ENCODE data around the gene RASGEF1C. TPM values are rescaled to one million over a fixed set of nuclear protein-coding genes. Genes with fewer than 3 reads are reported as not detected.

The RASGEF1C gene
- total and polyA plus RNA-seq, 10 of the 15 experiments (the other 5 are each of a cell fraction or from before 2014, with no cell fraction given) = not detected

GRCh38 chr5:180135128-180135955 is 73.7 kb downstream of the RASGEF1C start:
- BruUV-seq (replicated peaks) = no TSS peak
- ChIA-PET RAD21 (ENCODE audit: unreplicated experiment) (no interaction called here), POLR2A (no interaction called here), SMC1A (ENCODE audit: uncharacterized antibody, unreplicated experiment) (no interaction called here), CTCF (no interaction called here)
- H3K36me3 ChIP-seq (ENCODE audit: control insufficient read depth in 2 of 2, insufficient read depth in 2 of 2, low read length in 1 of 2) = no peaks in the 10 kb centered on the region
- FAIRE-seq (no peak), DNase-seq (ENCODE audit: low read depth, low spot score) (no peak), ATAC-seq (no peak)
- no peaks in the 10 kb centered on the region for H4K20me1 ChIP-seq (ENCODE audit: control insufficient read depth, insufficient read depth)
- H3K4me2 ChIP-seq (ENCODE audit: control insufficient read depth, insufficient read depth) = no peak overlapping the region
- in situ Hi-C loops (cut with MboI) = no loop called here
- TF ChIP-seq EED (IDR thresholded peaks at IDR 0.05; ENCODE audit: low read depth) = no peak
- no peak for TF ChIP-seq SP1 (IDR thresholded peaks at IDR 0.05; ENCODE audit: low read depth, low read length)
- no peak for TF ChIP-seq ZBED1 (IDR thresholded peaks at IDR 0.05; ENCODE audit: borderline replicate concordance)
- TF ChIP-seq NFYA (IDR thresholded peaks at IDR 0.05; ENCODE audit: borderline replicate concordance, low read depth, low read length) = no peak
- no peak for TF ChIP-seq CHD1 (IDR thresholded peaks at IDR 0.05; ENCODE audit: low read depth, low read length)
- no peak for TF ChIP-seq MXI1 (IDR thresholded peaks at IDR 0.05; ENCODE audit: low read depth, low read length)
- WGBS (ENCODE audit: insufficient coverage, insufficient replicate concordance, low lambda C conversion rate, missing lambda C conversion rate) = 8% methylated on average over 13 of the region's 13 CpGs
- no peak overlapping the region for H2AFZ ChIP-seq (ENCODE audit: control insufficient read depth, low read depth, low read length)
- no peaks in the 10 kb centered on the region; the same call in 2 of the 3 replicates for H3K9me3 ChIP-seq (replicated peaks; ENCODE audit: control insufficient read depth, insufficient read depth, low read length)
- no peak overlapping the region for H3K4me3 ChIP-seq
- intact Hi-C loops (cut with micrococcal nuclease; ENCODE audit: unreplicated experiment) = no loop called here
- H3K79me2 ChIP-seq (ENCODE audit: control insufficient read depth, insufficient read depth, low read length) = no peaks in the 10 kb centered on the region
- no peaks in the 10 kb centered on the region; a peak in 1 of 4 replicates for H3K27me3 ChIP-seq (replicated peaks in 1 of 2; ENCODE audit: control insufficient read depth in 2 of 2, insufficient read depth in 2 of 2, low read length in 1 of 2)
- H3K9ac ChIP-seq (ENCODE audit: control insufficient read depth, insufficient read depth, low read length) = no peak overlapping the region
- no peak overlapping the region for H3K27ac ChIP-seq (ENCODE audit: control insufficient read depth, insufficient read depth)
- H3K4me1 ChIP-seq (ENCODE audit: control insufficient read depth, insufficient read depth, low read length) = no peaks in the 10 kb centered on the region

GRCh38 chr5:180133971-180134508 is 75.0 kb downstream of the RASGEF1C start:
- ChIA-PET POLR2A (no interaction called here), RAD21 (ENCODE audit: unreplicated experiment) (no interaction called here), SMC1A (ENCODE audit: uncharacterized antibody, unreplicated experiment) (no interaction called here), CTCF (no interaction called here)
- Histone ChIP-seq H3K27me3 (replicated peaks in 1 of 2; ENCODE audit: control insufficient read depth in 2 of 2, insufficient read depth in 2 of 2, low read length in 1 of 2) (no peaks in the 10 kb centered on the region; a peak in 1 of 4 replicates), H2AFZ (ENCODE audit: control insufficient read depth, low read depth, low read length) (no peak overlapping the region), H3K4me3 (no peak overlapping the region), H3K36me3 (ENCODE audit: control insufficient read depth in 2 of 2, insufficient read depth in 2 of 2, low read length in 1 of 2) (no peaks in the 10 kb centered on the region), H3K4me1 (ENCODE audit: control insufficient read depth, insufficient read depth, low read length) (no peaks in the 10 kb centered on the region), H3K9me3 (replicated peaks; ENCODE audit: control insufficient read depth, insufficient read depth, low read length) (no peaks in the 10 kb centered on the region; the same call in 2 of the 3 replicates), H3K4me2 (ENCODE audit: control insufficient read depth, insufficient read depth) (no peak overlapping the region), H4K20me1 (ENCODE audit: control insufficient read depth, insufficient read depth) (no peaks in the 10 kb centered on the region), H3K79me2 (ENCODE audit: control insufficient read depth, insufficient read depth, low read length) (no peaks in the 10 kb centered on the region), H3K27ac (ENCODE audit: control insufficient read depth, insufficient read depth) (no peak overlapping the region), H3K9ac (ENCODE audit: control insufficient read depth, insufficient read depth, low read length) (no peak overlapping the region)
- ATAC-seq (no peak), DNase-seq (ENCODE audit: low read depth, low spot score) (no peak), FAIRE-seq (no peak)
- intact Hi-C loops (cut with micrococcal nuclease; ENCODE audit: unreplicated experiment) (no loop called here), in situ Hi-C loops (cut with MboI) (no loop called here)
- 40% methylated on average over 9 of the region's 9 CpGs for WGBS (ENCODE audit: insufficient coverage, insufficient replicate concordance, low lambda C conversion rate, missing lambda C conversion rate)
- no TSS peak for BruUV-seq (replicated peaks)
- TF ChIP-seq JUND (IDR thresholded peaks at IDR 0.05; ENCODE audit: low read depth, low read length) (no peak), NRF1 (conservative IDR thresholded peaks at IDR 0.05; ENCODE audit: low read depth, low read length) (no peak), USF2 (IDR thresholded peaks at IDR 0.05; ENCODE audit: borderline replicate concordance, low read depth, low read length) (no peak)
- TF ChIP-seq, protein P1, sequence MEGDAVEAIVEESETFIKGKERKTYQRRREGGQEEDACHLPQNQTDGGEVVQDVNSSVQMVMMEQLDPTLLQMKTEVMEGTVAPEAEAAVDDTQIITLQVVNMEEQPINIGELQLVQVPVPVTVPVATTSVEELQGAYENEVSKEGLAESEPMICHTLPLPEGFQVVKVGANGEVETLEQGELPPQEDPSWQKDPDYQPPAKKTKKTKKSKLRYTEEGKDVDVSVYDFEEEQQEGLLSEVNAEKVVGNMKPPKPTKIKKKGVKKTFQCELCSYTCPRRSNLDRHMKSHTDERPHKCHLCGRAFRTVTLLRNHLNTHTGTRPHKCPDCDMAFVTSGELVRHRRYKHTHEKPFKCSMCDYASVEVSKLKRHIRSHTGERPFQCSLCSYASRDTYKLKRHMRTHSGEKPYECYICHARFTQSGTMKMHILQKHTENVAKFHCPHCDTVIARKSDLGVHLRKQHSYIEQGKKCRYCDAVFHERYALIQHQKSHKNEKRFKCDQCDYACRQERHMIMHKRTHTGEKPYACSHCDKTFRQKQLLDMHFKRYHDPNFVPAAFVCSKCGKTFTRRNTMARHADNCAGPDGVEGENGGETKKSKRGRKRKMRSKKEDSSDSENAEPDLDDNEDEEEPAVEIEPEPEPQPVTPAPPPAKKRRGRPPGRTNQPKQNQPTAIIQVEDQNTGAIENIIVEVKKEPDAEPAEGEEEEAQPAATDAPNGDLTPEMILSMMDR (IDR thresholded peaks at IDR 0.05 in 2 of 3, conservative IDR thresholded peaks at IDR 0.05 in 1 of 3; ENCODE audit: control insufficient read depth in 2 of 3, extremely low read depth in 1 of 3, insufficient read depth in 1 of 3, low read depth in 3 of 3, low read length in 3 of 3) = no peak
- TF ChIP-seq, protein P2, sequence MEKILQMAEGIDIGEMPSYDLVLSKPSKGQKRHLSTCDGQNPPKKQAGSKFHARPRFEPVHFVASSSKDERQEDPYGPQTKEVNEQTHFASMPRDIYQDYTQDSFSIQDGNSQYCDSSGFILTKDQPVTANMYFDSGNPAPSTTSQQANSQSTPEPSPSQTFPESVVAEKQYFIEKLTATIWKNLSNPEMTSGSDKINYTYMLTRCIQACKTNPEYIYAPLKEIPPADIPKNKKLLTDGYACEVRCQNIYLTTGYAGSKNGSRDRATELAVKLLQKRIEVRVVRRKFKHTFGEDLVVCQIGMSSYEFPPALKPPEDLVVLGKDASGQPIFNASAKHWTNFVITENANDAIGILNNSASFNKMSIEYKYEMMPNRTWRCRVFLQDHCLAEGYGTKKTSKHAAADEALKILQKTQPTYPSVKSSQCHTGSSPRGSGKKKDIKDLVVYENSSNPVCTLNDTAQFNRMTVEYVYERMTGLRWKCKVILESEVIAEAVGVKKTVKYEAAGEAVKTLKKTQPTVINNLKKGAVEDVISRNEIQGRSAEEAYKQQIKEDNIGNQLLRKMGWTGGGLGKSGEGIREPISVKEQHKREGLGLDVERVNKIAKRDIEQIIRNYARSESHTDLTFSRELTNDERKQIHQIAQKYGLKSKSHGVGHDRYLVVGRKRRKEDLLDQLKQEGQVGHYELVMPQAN (conservative IDR thresholded peaks at IDR 0.05) = no peak

All from GM12878 (cell line).